ENCODE data around the gene GBE1.

DNA sequence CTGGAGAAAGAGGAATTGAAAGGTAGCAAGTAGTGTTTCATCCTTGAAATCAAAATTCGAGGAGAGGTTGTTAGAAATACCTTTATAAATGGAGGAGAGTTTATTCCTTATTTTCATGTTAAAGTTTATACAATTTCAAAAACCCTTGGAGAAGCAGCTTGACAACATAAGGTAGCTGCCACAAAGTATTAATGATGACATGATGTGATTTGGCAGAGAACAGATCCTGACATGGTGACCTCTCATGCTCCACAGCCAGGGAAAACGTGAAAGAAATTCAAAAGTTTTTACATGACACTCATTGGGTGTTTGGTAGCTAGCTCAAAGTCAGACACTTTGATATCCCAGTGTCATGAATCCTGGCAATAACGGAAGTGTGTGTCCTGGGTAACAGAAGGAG is 320.8 kb downstream of the GBE1 start:
- TF ChIP-seq, protein P1, sequence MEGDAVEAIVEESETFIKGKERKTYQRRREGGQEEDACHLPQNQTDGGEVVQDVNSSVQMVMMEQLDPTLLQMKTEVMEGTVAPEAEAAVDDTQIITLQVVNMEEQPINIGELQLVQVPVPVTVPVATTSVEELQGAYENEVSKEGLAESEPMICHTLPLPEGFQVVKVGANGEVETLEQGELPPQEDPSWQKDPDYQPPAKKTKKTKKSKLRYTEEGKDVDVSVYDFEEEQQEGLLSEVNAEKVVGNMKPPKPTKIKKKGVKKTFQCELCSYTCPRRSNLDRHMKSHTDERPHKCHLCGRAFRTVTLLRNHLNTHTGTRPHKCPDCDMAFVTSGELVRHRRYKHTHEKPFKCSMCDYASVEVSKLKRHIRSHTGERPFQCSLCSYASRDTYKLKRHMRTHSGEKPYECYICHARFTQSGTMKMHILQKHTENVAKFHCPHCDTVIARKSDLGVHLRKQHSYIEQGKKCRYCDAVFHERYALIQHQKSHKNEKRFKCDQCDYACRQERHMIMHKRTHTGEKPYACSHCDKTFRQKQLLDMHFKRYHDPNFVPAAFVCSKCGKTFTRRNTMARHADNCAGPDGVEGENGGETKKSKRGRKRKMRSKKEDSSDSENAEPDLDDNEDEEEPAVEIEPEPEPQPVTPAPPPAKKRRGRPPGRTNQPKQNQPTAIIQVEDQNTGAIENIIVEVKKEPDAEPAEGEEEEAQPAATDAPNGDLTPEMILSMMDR (optimal IDR thresholded peaks at IDR 0.05 in 1 of 3, IDR thresholded peaks at IDR 0.05 in 1 of 3, conservative IDR thresholded peaks at IDR 0.05 in 1 of 3; ENCODE audit: extremely low read depth in 1 of 3, insufficient read depth in 2 of 3, low read length in 3 of 3), result no peak
- TF ChIP-seq EZH2 (IDR thresholded peaks at IDR 0.05; ENCODE audit: low read length), result no peak

All from keratinocyte (primary cell).